IMR-90 (cell line): ENCODE results near the gene PCNX2. TPM values are rescaled to one million over a fixed set of nuclear protein-coding genes. Genes with fewer than 3 reads are reported as not detected.

ENCODE experiments used
- ATAC-seq: fragments of 200-7000 bp; cut with Tn5 transposase; 2 replicates; pipeline ENCODE4 v1.9.1; 2020; ENCODE audit warnings: low read depth, mild to moderate bottlenecking, moderate library complexity
- BruUV-seq: library from RNA; stranded (reverse); fragments of 400-500 nt; replicated peaks from 2 replicates; lab custom pipeline; 2021; lab: Mats Ljungman, UMichigan
- CTCF ChIA-PET: fragments of 300-600 bp; formaldehyde crosslinking; extraction: SDS; loops from one replicate; lab custom pipeline; 2021; ENCODE audit warnings: antibody characterized with exemption; lab: Yijun Ruan, JAX
- POLR2A ChIA-PET: fragments of 300-600 bp; sonication (Branson Sonifier 250); formaldehyde crosslinking; loops from one replicate; lab custom pipeline; 2022; ENCODE audit warnings: antibody characterized with exemption; ENCODE audit not compliant: unreplicated experiment; lab: Charles Lee
- DNase-seq: peaks from one replicate; pipeline ENCODE4 v3.0.0; 2013
- H2AFZ ChIP-seq: replicated peaks from 2 replicates; pipeline ENCODE3; 2013; ENCODE audit warnings: low read length, mild to moderate bottlenecking; ENCODE audit not compliant: poor library complexity
- H2AK5ac ChIP-seq: 2 replicates; pipeline ENCODE4 v1.6.1; 2013; ENCODE audit warnings: low read depth, low read length, inconsistent platforms
- H2AK9ac ChIP-seq: replicated peaks from 2 replicates; pipeline ENCODE3; 2013; ENCODE audit warnings: mild to moderate bottlenecking, low read depth, low read length, moderate library complexity; ENCODE audit not compliant: poor library complexity
- H2BK120ac ChIP-seq: 2 replicates; pipeline ENCODE4 v1.6.1; 2013; ENCODE audit warnings: low read depth, low read length, inconsistent platforms
- H2BK15ac ChIP-seq: 3 replicates; pipeline ENCODE4 v1.6.1; 2013; ENCODE audit warnings: low read depth, low read length, inconsistent platforms
- H2BK20ac ChIP-seq: 2 replicates; pipeline ENCODE4 v1.6.1; 2013; ENCODE audit warnings: low read depth, mild to moderate bottlenecking, inconsistent platforms, low read length, moderate library complexity
- H2BK5ac ChIP-seq: 2 replicates; pipeline ENCODE4 v1.6.1; 2013; ENCODE audit warnings: mild to moderate bottlenecking, low read depth, low read length, inconsistent platforms; ENCODE audit not compliant: poor library complexity, severe bottlenecking
- H3K14ac ChIP-seq: replicated peaks from 2 replicates; pipeline ENCODE4 v1.6.1; 2013; ENCODE audit warnings: low read depth, low read length, inconsistent platforms
- H3K18ac ChIP-seq: 2 replicates; pipeline ENCODE4 v1.6.1; 2013; ENCODE audit warnings: low read depth, low read length, control low read depth
- H3K23ac ChIP-seq: 2 replicates; pipeline ENCODE4 v1.6.1; 2013; ENCODE audit warnings: low read depth, low read length, inconsistent platforms
- H3K27ac ChIP-seq: 2 replicates; pipeline ENCODE4 v1.5.1; 2013; ENCODE audit warnings: mild to moderate bottlenecking, control low read depth, low read length; ENCODE audit not compliant: insufficient read depth
- H3K27me3 ChIP-seq: 2 replicates; pipeline ENCODE4 v1.6.1; 2013; ENCODE audit warnings: low read length; ENCODE audit not compliant: control insufficient read depth, insufficient read depth
- H3K36me3 ChIP-seq: 2 replicates; pipeline ENCODE4 v1.6.1; 2013; ENCODE audit warnings: low read length, mixed read lengths; ENCODE audit not compliant: control insufficient read depth, insufficient read depth
- H3K4ac ChIP-seq: 2 replicates; pipeline ENCODE4 v1.6.1; 2013; ENCODE audit warnings: low read depth, low read length, inconsistent platforms
- H3K4me1 ChIP-seq: 2 replicates; pipeline ENCODE4 v1.6.1; 2013; ENCODE audit warnings: low read length, mixed read lengths; ENCODE audit not compliant: control insufficient read depth, insufficient read depth
- H3K4me2 ChIP-seq: 2 replicates; pipeline ENCODE4 v1.6.1; 2013; ENCODE audit warnings: low read depth, mild to moderate bottlenecking, control low read depth, low read length, moderate library complexity
- H3K4me3 ChIP-seq: 2 replicates; pipeline ENCODE4 v1.5.1; 2013; ENCODE audit warnings: low read depth, mild to moderate bottlenecking, control low read depth, low read length, moderate library complexity; ENCODE audit not compliant: insufficient read depth
- H3K56ac ChIP-seq: 2 replicates; pipeline ENCODE4 v1.6.1; 2013; ENCODE audit warnings: low read length, inconsistent platforms; ENCODE audit not compliant: insufficient read depth; ENCODE audit errors: extremely low read depth
- H3K79me1 ChIP-seq, 2 experiments: 2 replicates each; pipeline ENCODE4 v1.6.1; 2013; ENCODE audit warnings: low read length in 2 of 2, inconsistent platforms in 1 of 2, low read depth in 1 of 2
- H3K9ac ChIP-seq: 2 replicates; pipeline ENCODE4 v1.6.1; 2013; ENCODE audit warnings: low read depth, low read length, control low read depth
- H3K9me1 ChIP-seq: 2 replicates; pipeline ENCODE4 v1.6.1; 2013; ENCODE audit warnings: low read length, inconsistent platforms; ENCODE audit not compliant: insufficient read depth
- H3K9me3 ChIP-seq: 2 replicates; pipeline ENCODE4 v1.6.1; 2013; ENCODE audit warnings: low read length; ENCODE audit not compliant: control insufficient read depth, insufficient read depth
- H4K20me1 ChIP-seq: 2 replicates; pipeline ENCODE4 v1.6.1; 2013; ENCODE audit warnings: low read length, inconsistent platforms; ENCODE audit not compliant: insufficient read depth
- H4K5ac ChIP-seq: 2 replicates; pipeline ENCODE4 v1.6.1; 2013; ENCODE audit warnings: mild to moderate bottlenecking, low read depth, low read length, control low read depth
- H4K8ac ChIP-seq, 2 experiments: 2 replicates each; pipeline ENCODE4 v1.6.1; 2013; ENCODE audit warnings: low read depth in 2 of 2, low read length in 2 of 2, control low read depth in 1 of 2, inconsistent platforms in 1 of 2
- H4K91ac ChIP-seq: 2 replicates; pipeline ENCODE4 v1.6.1; 2013; ENCODE audit warnings: low read depth, low read length, inconsistent platforms; ENCODE audit not compliant: insufficient read depth
- CEBPB ChIP-seq: IDR thresholded peaks from 2 replicates; pipeline ENCODE4 v1.6.1; 2012; ENCODE audit warnings: low read depth, low read length, improper control_type of control experiment
- CTCF ChIP-seq: conservative IDR thresholded peaks from 2 replicates; pipeline ENCODE4 v1.5.1; 2012; ENCODE audit warnings: mild to moderate bottlenecking, low read depth, low read length, improper control_type of control experiment
- ELK1 ChIP-seq: fragments of 150-350 bp; IDR thresholded peaks from 2 replicates; pipeline ENCODE4 v1.6.1; 2016; ENCODE audit warnings: low read depth, mild to moderate bottlenecking, low read length, moderate library complexity, borderline replicate concordance
- FOS ChIP-seq: fragments of 150-350 bp; IDR thresholded peaks from 2 replicates; pipeline ENCODE4 v1.6.1; 2016; ENCODE audit warnings: low read depth, low read length
- MAFK ChIP-seq: IDR thresholded peaks from 2 replicates; pipeline ENCODE4 v1.6.1; 2012; ENCODE audit warnings: low read depth, low read length, improper control_type of control experiment
- MAZ ChIP-seq: IDR thresholded peaks from 2 replicates; pipeline ENCODE4 v1.6.1; 2012; ENCODE audit warnings: low read depth, mild to moderate bottlenecking, low read length, improper control_type of control experiment, moderate library complexity, borderline replicate concordance
- MXI1 ChIP-seq: IDR thresholded peaks from 2 replicates; pipeline ENCODE4 v1.6.1; 2012; ENCODE audit warnings: low read depth, mild to moderate bottlenecking, low read length, moderate library complexity, borderline replicate concordance
- POLR2A ChIP-seq: IDR thresholded peaks from 2 replicates; pipeline ENCODE4 v1.6.1; 2012; ENCODE audit warnings: mild to moderate bottlenecking, low read depth, low read length
- RAD21 ChIP-seq: IDR thresholded peaks from 2 replicates; pipeline ENCODE4 v1.6.1; 2012; ENCODE audit warnings: low read length, improper control_type of control experiment
- RCOR1 ChIP-seq: IDR thresholded peaks from 2 replicates; pipeline ENCODE4 v1.6.1; 2012; ENCODE audit warnings: mild to moderate bottlenecking, low read length, improper control_type of control experiment; ENCODE audit not compliant: insufficient replicate concordance
- WGBS, 2 experiments: methylation state at CpG; one replicate each; pipeline versions ENCODE4 v1.1.5 to v1.1.7; 2013; ENCODE audit warnings: missing lambda C conversion rate in 2 of 2; ENCODE audit not compliant: insufficient read length in 1 of 2; ENCODE audit errors: extremely low coverage in 2 of 2; 5-methylcytosine and 5-hydroxymethylcytosine counted together
- dilution Hi-C: fragments of 300-500 bp; cut with HindIII; formaldehyde crosslinking; loops from one replicate; pipeline ENCODE4 v1.14.3; 2018; ENCODE audit warnings: low sequenced_read_pairs; ENCODE audit not compliant: unreplicated experiment
- in situ Hi-C: fragments of 300-500 bp; cut with MboI; formaldehyde crosslinking; loops from 3 replicates; pipeline ENCODE4 v1.14.3; 2019; ENCODE audit warnings: low sequenced_read_pairs, inconsistent platforms, mixed read lengths
- intact Hi-C: fragments of 100-400 bp; cut with micrococcal nuclease; formaldehyde crosslinking; loops from 2 replicates; pipeline ENCODE4 v1.10.0; 2022
- polyA plus RNA-seq, 3 experiments: library from polyadenylated mRNA; depleted of rRNA; stranded (reverse); fragments of >200 nt; gene quantifications; 2 replicates each; pipeline ENCODE4 v1.2.3, GENCODE V29; 2012; ENCODE audit warnings: low replicate concordance in 1 of 3
- total RNA-seq: library from RNA; depleted of rRNA; stranded (reverse); fragments of >200 nt; gene quantifications from 2 replicates; pipeline ENCODE4 v1.2.3, GENCODE V29; 2012

The PCNX2 gene
- total and polyA plus RNA-seq, 2 of the 4 experiments (the other 2 are of a cell fraction) = 15.9 to 22.6 TPM

- H2BK20ac ChIP-seq = no peak overlapping the region
- intact Hi-C loops = no loop called here
- H3K56ac ChIP-seq = no peak overlapping the region
- no peak overlapping the region for H3K4me2 ChIP-seq
- no peak overlapping the region for H3K27ac ChIP-seq
- H3K4me3 ChIP-seq = no peak overlapping the region
- no peak overlapping the region for H3K18ac ChIP-seq
- H2BK15ac ChIP-seq = no peak overlapping the region
- ChIA-PET CTCF (interaction anchor here (0.7 kb wide), 1 partner anchor 14 kb away, joined by 3 read pairs; no protein-coding TSS in a partner anchor), POLR2A (no interaction called here)
- dilution Hi-C loops = no loop called here
- no peak overlapping the region for H2AK9ac ChIP-seq
- TF ChIP-seq CEBPB = no peak
- TF ChIP-seq MXI1 = no peak
- no peak for TF ChIP-seq FOS
- no peak for TF ChIP-seq CTCF
- TF ChIP-seq MAFK = no peak
- TF ChIP-seq ELK1 = no peak
- no peak for TF ChIP-seq RAD21
- no peak for TF ChIP-seq RCOR1
- TF ChIP-seq POLR2A = no peak
- no peak for TF ChIP-seq MAZ
- no peak overlapping the region for H4K8ac ChIP-seq
- BruUV-seq = no TSS peak
- peaks cover 6% of the 10 kb centered on the region for H3K27me3 ChIP-seq
- H3K4ac ChIP-seq = no peak overlapping the region
- H2BK5ac ChIP-seq = no peak overlapping the region
- H2AFZ ChIP-seq = no peak overlapping the region
- H2BK120ac ChIP-seq = no peak overlapping the region
- no peaks in the 10 kb centered on the region for H3K9me3 ChIP-seq
- no peaks in the 10 kb centered on the region for H3K4me1 ChIP-seq
- DNase-seq (no peak), ATAC-seq (no peak)
- H3K23ac ChIP-seq = no peak overlapping the region
- H3K9ac ChIP-seq = no peak overlapping the region
- H4K5ac ChIP-seq = no peak overlapping the region
- no peak overlapping the region for H4K91ac ChIP-seq
- H3K79me1 ChIP-seq = no peaks in the 10 kb centered on the region
- H2AK5ac ChIP-seq = no peak overlapping the region
- in situ Hi-C loops = no loop called here
- H3K9me1 ChIP-seq = no peaks in the 10 kb centered on the region
- H3K14ac ChIP-seq = no peak overlapping the region
- H3K36me3 ChIP-seq = no peaks in the 10 kb centered on the region
- WGBS, 2 experiments = no CpG with 5 or more reads among the region's 2 CpGs
- no peaks in the 10 kb centered on the region for H4K20me1 ChIP-seq
Observed at GRCh38 chr1:233320023-233320422, 24.5 kb upstream of the PCNX2 start.
